ENCODE results near the gene RRP9. TPM values are rescaled to one million over a fixed set of nuclear protein-coding genes. Genes with fewer than 3 reads are reported as not detected.

Gene RRP9
- total RNA-seq, 2 experiments from 2014 or later, result 40.0 to 40.7 TPM

DNA sequence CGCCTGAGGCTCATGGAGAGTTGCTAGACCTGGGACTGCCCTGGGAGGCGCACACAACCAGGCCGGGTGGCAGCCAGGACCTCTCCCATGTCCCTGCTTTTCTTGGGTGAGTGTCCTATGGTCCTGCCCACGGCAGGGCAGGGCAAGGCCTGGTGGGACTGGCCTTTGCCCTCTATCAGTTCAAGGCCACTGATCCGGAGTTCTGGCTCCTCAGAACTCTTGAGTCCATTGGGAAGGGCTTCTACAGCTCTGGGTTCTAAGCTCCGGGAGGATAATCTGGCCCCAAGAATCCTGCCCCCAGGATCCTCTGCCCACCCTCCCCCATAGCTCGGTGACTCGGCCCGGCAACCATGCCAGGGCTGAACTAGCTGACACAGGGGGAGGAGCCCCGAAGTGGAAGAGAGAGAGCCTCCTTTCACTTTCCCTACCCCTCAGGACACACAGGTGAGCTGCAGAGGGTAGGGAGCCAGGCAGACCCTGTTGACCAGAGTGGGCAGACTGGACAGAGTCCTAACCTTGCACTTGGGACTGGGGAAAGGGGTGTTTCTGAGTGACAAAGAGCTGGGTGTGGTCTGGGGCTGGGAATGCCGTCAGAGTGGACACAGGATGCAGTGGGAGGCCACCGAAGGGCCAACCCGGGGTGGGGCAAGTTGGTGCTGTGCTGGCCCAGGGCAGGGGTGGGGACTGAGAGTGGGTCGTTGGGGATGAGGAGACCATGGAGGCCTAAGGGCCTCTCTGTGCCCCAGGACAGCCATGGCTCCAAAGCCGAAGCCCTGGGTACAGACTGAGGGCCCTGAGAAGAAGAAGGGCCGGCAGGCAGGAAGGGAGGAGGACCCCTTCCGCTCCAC lies 1.1 kb upstream of the RRP9 start:
- CTCF ChIA-PET, result interaction anchor here (0.8 to 3.0 kb wide), 15 partner anchors 10 to 287 kb away, joined by 3 to 37 read pairs (median 7); partner anchors contain the start of genes ABHD14A, ABHD14B, ACY1 and DUSP7
- peak overlapping the region; percentile 83 for H3K4me3 Mint-ChIP-seq
- peak; percentile 40 for ATAC-seq
- peak; percentile 81 for DNase-seq
- H3K4me1 Mint-ChIP-seq (ENCODE audit: low read depth), result peaks cover 28% of the 10 kb centered on the region
- H3K27ac Mint-ChIP-seq, result peak overlapping the region; percentile 90
- H3K9me3 Mint-ChIP-seq, result no peaks in the 10 kb centered on the region
- intact Hi-C loops (cut with micrococcal nuclease), result loop anchor here (5.0 kb wide), 1 partner anchor 39 kb away; the partner anchor contains the start of gene ACY1
- TF ChIP-seq, protein P1, sequence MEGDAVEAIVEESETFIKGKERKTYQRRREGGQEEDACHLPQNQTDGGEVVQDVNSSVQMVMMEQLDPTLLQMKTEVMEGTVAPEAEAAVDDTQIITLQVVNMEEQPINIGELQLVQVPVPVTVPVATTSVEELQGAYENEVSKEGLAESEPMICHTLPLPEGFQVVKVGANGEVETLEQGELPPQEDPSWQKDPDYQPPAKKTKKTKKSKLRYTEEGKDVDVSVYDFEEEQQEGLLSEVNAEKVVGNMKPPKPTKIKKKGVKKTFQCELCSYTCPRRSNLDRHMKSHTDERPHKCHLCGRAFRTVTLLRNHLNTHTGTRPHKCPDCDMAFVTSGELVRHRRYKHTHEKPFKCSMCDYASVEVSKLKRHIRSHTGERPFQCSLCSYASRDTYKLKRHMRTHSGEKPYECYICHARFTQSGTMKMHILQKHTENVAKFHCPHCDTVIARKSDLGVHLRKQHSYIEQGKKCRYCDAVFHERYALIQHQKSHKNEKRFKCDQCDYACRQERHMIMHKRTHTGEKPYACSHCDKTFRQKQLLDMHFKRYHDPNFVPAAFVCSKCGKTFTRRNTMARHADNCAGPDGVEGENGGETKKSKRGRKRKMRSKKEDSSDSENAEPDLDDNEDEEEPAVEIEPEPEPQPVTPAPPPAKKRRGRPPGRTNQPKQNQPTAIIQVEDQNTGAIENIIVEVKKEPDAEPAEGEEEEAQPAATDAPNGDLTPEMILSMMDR (IDR thresholded peaks at IDR 0.05), result no peak
- POLR2A ChIA-PET, result interaction anchor here (0.9 to 2.6 kb wide), 12 partner anchors 8 to 53 kb away, joined by 3 to 17 read pairs (median 5); partner anchors contain the start of genes ABHD14A, ABHD14B and RPL29
- H3K27me3 Mint-ChIP-seq, result no peaks in the 10 kb centered on the region
- peaks cover 17% of the 10 kb centered on the region for H3K36me3 Mint-ChIP-seq (ENCODE audit: low read depth)

DNA sequence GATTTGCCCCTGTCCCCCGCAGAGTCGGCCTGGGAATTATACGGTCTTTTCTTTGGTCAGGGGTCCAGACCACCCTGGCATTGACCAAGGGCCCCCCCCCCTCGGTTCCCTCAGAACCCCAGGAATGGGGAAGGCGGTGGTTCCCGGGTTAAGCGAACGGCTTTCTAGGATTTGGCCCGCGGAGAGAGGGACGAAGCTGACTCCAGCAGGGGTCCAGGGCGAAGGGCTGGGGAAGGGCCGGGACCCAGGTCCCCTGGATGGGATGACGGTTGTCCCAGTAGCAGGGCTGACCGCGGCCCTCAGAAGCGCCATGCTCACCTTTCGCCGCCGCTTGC lies 274 bp downstream of the RRP9 start:
- intact Hi-C loops (cut with micrococcal nuclease), result loop anchor here (5.0 kb wide), 1 partner anchor 41 kb away; the partner anchor contains the start of gene ACY1
- ChIA-PET CTCF (interaction anchor here (0.6 to 3.0 kb wide), 23 partner anchors 8 to 272 kb away, joined by 3 to 37 read pairs (median 4); partner anchors contain the start of genes ABHD14A, ABHD14B, ACY1 and DUSP7), POLR2A (interaction anchor here (0.8 to 2.6 kb wide), 10 partner anchors 8 to 114 kb away, joined by 3 to 17 read pairs (median 4); partner anchors contain the start of genes ABHD14A, ABHD14B, ACY1 and DUSP7)
- H3K27ac Mint-ChIP-seq, result peak overlapping the region; percentile 86
- ATAC-seq (no peak), DNase-seq (no peak)
- TF ChIP-seq, protein P1 (IDR thresholded peaks at IDR 0.05), result no peak
- H3K9me3 Mint-ChIP-seq, result no peaks in the 10 kb centered on the region
- no peaks in the 10 kb centered on the region for H3K27me3 Mint-ChIP-seq
- H3K4me3 Mint-ChIP-seq, result peak overlapping the region; percentile 83
- H3K4me1 Mint-ChIP-seq (ENCODE audit: low read depth), result peaks cover 28% of the 10 kb centered on the region
- peaks cover 29% of the 10 kb centered on the region for H3K36me3 Mint-ChIP-seq (ENCODE audit: low read depth)

DNA sequence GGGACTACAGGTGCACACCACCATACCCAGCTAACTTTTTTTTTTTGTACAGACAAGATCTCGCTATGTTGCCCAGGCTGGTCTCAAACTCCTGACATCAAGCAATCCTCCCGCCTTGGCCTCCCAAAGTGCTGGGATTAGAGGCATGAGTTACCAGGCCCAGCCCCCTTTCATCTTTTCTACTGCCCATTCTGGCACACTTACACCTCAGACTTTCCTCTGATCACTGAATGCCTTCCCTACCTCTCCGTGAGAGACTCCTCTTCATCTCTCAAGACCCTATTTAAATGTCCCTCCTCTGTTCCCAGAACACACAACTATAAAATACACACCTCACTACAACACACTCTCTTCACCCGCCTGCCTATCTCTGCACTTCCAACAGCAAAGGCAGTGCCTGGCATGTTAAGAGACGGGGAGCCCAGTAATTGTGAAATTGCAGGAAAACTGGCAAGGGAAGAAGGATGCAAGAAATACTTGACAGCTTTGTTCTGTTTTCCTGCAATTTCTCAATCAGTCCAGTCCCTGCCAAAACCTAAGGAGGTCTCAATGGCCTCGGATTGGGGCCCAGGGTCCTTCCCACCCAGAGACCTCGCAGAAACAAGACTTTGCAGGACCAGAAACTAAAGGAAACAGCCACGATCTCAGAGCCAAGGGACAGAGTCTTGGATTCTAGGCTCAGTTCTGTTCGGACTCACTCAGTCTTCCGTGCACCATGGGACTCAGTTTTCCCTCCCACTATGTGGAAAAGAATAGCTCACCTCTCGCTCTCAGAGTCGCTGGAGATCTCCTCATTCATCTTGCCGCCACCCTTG lies 849 bp downstream of the RRP9 start:
- CTCF ChIA-PET, result interaction anchor here (0.6 to 3.0 kb wide), 23 partner anchors 8 to 271 kb away, joined by 3 to 37 read pairs (median 4); partner anchors contain the start of genes ABHD14A, ABHD14B, ACY1 and DUSP7

DNA sequence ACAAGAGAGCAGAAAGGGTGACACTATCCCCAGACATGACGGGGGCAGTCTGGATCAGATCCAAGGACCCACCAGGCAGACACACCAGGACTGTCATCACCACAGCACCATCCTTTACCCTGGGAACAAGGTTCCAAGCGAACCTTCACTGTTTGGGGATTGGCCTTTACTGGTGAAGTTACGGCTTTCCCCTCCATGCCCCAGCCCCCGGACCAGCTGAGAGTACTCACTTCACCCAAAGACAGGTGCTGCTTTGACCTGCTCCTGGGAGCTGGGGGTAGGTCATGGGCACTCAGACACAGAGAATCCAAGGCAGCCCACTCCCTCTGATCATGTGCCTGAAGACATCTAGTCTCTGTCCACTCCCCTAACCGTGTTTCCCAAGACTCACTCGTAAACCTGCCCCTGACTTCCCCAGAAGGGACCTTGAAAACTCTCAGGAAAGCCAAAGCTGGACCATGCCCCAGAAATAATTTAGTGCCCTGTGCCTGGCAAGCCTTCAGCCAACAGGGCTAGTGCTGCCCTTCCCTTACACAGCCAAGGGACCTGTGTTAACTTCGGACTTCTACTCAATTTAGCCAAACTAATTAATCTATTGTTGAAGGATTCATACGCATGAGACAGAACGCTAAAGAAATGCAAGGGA lies 2.8 kb downstream of the RRP9 start:
- Mint-ChIP-seq H3K27ac (peak overlapping the region; percentile 2), H3K9me3 (no peaks in the 10 kb centered on the region), H3K36me3 (ENCODE audit: low read depth) (peaks cover 40% of the 10 kb centered on the region), H3K4me3 (no peak overlapping the region), H3K4me1 (ENCODE audit: low read depth) (peaks cover 28% of the 10 kb centered on the region), H3K27me3 (no peaks in the 10 kb centered on the region)
- DNase-seq (no peak), ATAC-seq (no peak)
- intact Hi-C loops (cut with micrococcal nuclease), result no loop called here
- TF ChIP-seq, protein P1 (IDR thresholded peaks at IDR 0.05), result no peak
- ChIA-PET POLR2A (no interaction called here), CTCF (no interaction called here)

More for the DNA sequence above, 849 bp downstream of the RRP9 start:
- Mint-ChIP-seq H3K27me3 (no peaks in the 10 kb centered on the region), H3K27ac (peak overlapping the region; percentile 86), H3K4me3 (peak overlapping the region; percentile 83), H3K4me1 (ENCODE audit: low read depth) (peaks cover 28% of the 10 kb centered on the region), H3K36me3 (ENCODE audit: low read depth) (peaks cover 32% of the 10 kb centered on the region), H3K9me3 (no peaks in the 10 kb centered on the region)
- POLR2A ChIA-PET, result interaction anchor here (0.6 to 2.6 kb wide), 9 partner anchors 7 to 115 kb away, joined by 3 to 17 read pairs (median 5); partner anchors contain the start of genes ABHD14A, ABHD14B, ACY1 and DUSP7
- DNase-seq, result no peak
- no peak for ATAC-seq
- TF ChIP-seq, protein P1 (IDR thresholded peaks at IDR 0.05), result no peak
- intact Hi-C loops (cut with micrococcal nuclease), result loop anchor here (5.0 kb wide), 1 partner anchor 41 kb away; the partner anchor contains the start of gene ACY1
